Neuronal stem cell (in vitro differentiated cells): ENCODE measurements around the gene TMCC3.

ENCODE experiments used
- DNase-seq: peaks from one replicate; pipeline ENCODE4 v3.0.0-alpha.2; 2013; ENCODE audit warnings: low spot score
- H2AFZ ChIP-seq: one replicate; pipeline ENCODE4 v1.6.1; 2013; ENCODE audit warnings: mild to moderate bottlenecking, low read length, inconsistent platforms
- H2AK5ac ChIP-seq: 2 replicates; pipeline ENCODE4 v1.6.1; 2013; ENCODE audit warnings: low read depth, mild to moderate bottlenecking, inconsistent platforms, low read length, moderate library complexity, mixed read lengths
- H2BK120ac ChIP-seq: 2 replicates; pipeline ENCODE4 v1.6.1; 2013; ENCODE audit warnings: low read depth, mild to moderate bottlenecking, inconsistent platforms, low read length, moderate library complexity, mixed read lengths
- H2BK12ac ChIP-seq: one replicate; pipeline ENCODE4 v1.6.1; 2013; ENCODE audit warnings: low read length, inconsistent platforms
- H2BK15ac ChIP-seq: 2 replicates; pipeline ENCODE4 v1.6.1; 2013; ENCODE audit warnings: mild to moderate bottlenecking, low read length, inconsistent platforms, mixed read lengths
- H2BK5ac ChIP-seq: one replicate; pipeline ENCODE4 v1.6.1; 2013; ENCODE audit warnings: inconsistent platforms, mild to moderate bottlenecking, low read length, moderate library complexity
- H3K14ac ChIP-seq: one replicate; pipeline ENCODE4 v1.6.1; 2013; ENCODE audit warnings: low read length, inconsistent platforms
- H3K18ac ChIP-seq: 2 replicates; pipeline ENCODE4 v1.6.1; 2013; ENCODE audit warnings: low read length, inconsistent platforms
- H3K23ac ChIP-seq: 2 replicates; pipeline ENCODE4 v1.6.1; 2013; ENCODE audit warnings: low read depth, mild to moderate bottlenecking, mixed read lengths, low read length, inconsistent platforms; ENCODE audit not compliant: poor library complexity
- H3K27ac ChIP-seq: replicated peaks from 3 replicates; pipeline ENCODE4 v1.5.1; 2013; ENCODE audit warnings: low read length, inconsistent platforms
- H3K27me3 ChIP-seq, 3 experiments: 2 replicates each; pipeline ENCODE4 v1.6.1; 2013; ENCODE audit warnings: low read length in 3 of 3, mild to moderate bottlenecking in 2 of 3, inconsistent platforms in 1 of 3, low read depth in 1 of 3, mixed read lengths in 1 of 3, moderate library complexity in 1 of 3; ENCODE audit not compliant: control insufficient read depth in 3 of 3, insufficient read depth in 3 of 3
- H3K36me3 ChIP-seq, 2 donors: replicated peaks in 1 of 2; 2 replicates each; pipeline ENCODE4 v1.6.1; 2013; ENCODE audit warnings: low read length in 2 of 2; ENCODE audit not compliant: control insufficient read depth in 2 of 2, insufficient read depth in 2 of 2
- H3K4ac ChIP-seq: 2 replicates; pipeline ENCODE4 v1.6.1; 2013; ENCODE audit warnings: inconsistent platforms, mild to moderate bottlenecking, low read length, moderate library complexity
- H3K4me1 ChIP-seq, 2 donors: 1 replicate in 1 of 2; 2 replicates in 1 of 2; pipeline ENCODE4 v1.6.1; 2013; ENCODE audit warnings: low read length in 2 of 2, low read depth in 1 of 2; ENCODE audit not compliant: control insufficient read depth in 2 of 2, insufficient read depth in 1 of 2
- H3K4me2 ChIP-seq: one replicate; pipeline ENCODE4 v1.6.1; 2013; ENCODE audit warnings: mild to moderate bottlenecking, low read length, inconsistent platforms; ENCODE audit not compliant: insufficient read depth, poor library complexity, severe bottlenecking
- H3K4me3 ChIP-seq, 2 donors: 2 replicates each; pipeline ENCODE4 v1.5.1; 2013; ENCODE audit warnings: low read length in 2 of 2, mild to moderate bottlenecking in 2 of 2, inconsistent platforms in 1 of 2, moderate library complexity in 1 of 2
- H3K79me1 ChIP-seq: one replicate; pipeline ENCODE4 v1.6.1; 2013; ENCODE audit warnings: low read depth, mild to moderate bottlenecking, inconsistent platforms, low read length, moderate library complexity
- H3K9ac ChIP-seq: one replicate; pipeline ENCODE4 v1.6.1; 2013; ENCODE audit warnings: mild to moderate bottlenecking, low read depth, low read length, inconsistent platforms; ENCODE audit not compliant: poor library complexity
- H3K9me3 ChIP-seq, 2 donors: replicated peaks in 1 of 2; 2 replicates each; pipeline versions ENCODE3 to v1.6.1; 2013; ENCODE audit warnings: low read length in 2 of 2, mild to moderate bottlenecking in 2 of 2, inconsistent platforms in 1 of 2, low read depth in 1 of 2, mixed read lengths in 1 of 2, moderate library complexity in 1 of 2; ENCODE audit not compliant: control insufficient read depth in 2 of 2, insufficient read depth in 1 of 2
- H4K8ac ChIP-seq: one replicate; pipeline ENCODE4 v1.6.1; 2013; ENCODE audit warnings: low read depth, mild to moderate bottlenecking, inconsistent platforms, low read length, moderate library complexity
- H4K91ac ChIP-seq: one replicate; pipeline ENCODE4 v1.6.1; 2013; ENCODE audit warnings: low read length, low read depth, mild to moderate bottlenecking, inconsistent platforms; ENCODE audit not compliant: poor library complexity
- WGBS, 2 donors: extraction: QIAGEN DNeasy Blood & Tissue Kit; methylation state at CpG; one replicate each; pipeline ENCODE4 v1.1.7; 2013; ENCODE audit warnings: missing lambda C conversion rate in 2 of 2, mixed read lengths in 1 of 2; ENCODE audit not compliant: insufficient read length in 2 of 2, insufficient replicate concordance in 1 of 2; ENCODE audit errors: extremely low coverage in 2 of 2; 5-methylcytosine and 5-hydroxymethylcytosine counted together

Gene TMCC3

DNA sequence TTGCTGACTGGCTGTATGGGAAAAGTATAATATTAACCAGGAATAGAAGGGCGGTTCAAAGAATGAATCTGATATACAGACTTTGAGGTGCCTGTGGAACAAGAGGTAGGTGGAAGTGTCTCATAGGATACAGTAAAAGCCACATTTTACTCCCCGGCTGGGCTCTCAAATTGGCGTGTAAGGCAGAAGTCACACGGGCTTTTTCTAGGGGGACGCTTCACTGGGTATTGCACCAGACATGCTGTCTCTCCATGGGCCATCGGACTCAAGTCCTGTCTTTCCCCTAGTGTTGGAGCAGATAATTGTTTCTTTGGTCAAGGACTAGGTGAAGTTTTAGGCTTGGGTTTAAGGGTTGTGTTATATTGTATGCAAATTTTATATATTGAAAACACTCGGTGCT is 9.1 kb downstream of the TMCC3 start:
- H3K27me3 ChIP-seq = peaks cover 0 to 10% (median 0%) of the 10 kb centered on the region in 3 experiments
- no peak overlapping the region for H4K91ac ChIP-seq
- no peak overlapping the region for H3K18ac ChIP-seq
- no peak overlapping the region for H3K4ac ChIP-seq
- no CpG with 5 or more reads among the region's 7 CpGs for WGBS, 2 donors
- no peak for DNase-seq
- no peaks in the 10 kb centered on the region for H3K4me1 ChIP-seq
- H3K27ac ChIP-seq = no peak overlapping the region
- H3K9ac ChIP-seq = no peak overlapping the region
- H2BK120ac ChIP-seq = no peak overlapping the region
- no peaks in the 10 kb centered on the region for H3K36me3 ChIP-seq
- H3K4me2 ChIP-seq = no peak overlapping the region
- no peak overlapping the region for H2AK5ac ChIP-seq
- H3K4me3 ChIP-seq = no peak overlapping the region
- no peak overlapping the region for H2AFZ ChIP-seq
- no peak overlapping the region for H2BK15ac ChIP-seq
- H3K14ac ChIP-seq = no peak overlapping the region
- no peak overlapping the region for H4K8ac ChIP-seq
- H2BK12ac ChIP-seq = no peak overlapping the region
- H3K79me1 ChIP-seq = no peaks in the 10 kb centered on the region
- H3K9me3 ChIP-seq = no peaks in the 10 kb centered on the region
- H2BK5ac ChIP-seq = no peak overlapping the region
- no peak overlapping the region for H3K23ac ChIP-seq

DNA sequence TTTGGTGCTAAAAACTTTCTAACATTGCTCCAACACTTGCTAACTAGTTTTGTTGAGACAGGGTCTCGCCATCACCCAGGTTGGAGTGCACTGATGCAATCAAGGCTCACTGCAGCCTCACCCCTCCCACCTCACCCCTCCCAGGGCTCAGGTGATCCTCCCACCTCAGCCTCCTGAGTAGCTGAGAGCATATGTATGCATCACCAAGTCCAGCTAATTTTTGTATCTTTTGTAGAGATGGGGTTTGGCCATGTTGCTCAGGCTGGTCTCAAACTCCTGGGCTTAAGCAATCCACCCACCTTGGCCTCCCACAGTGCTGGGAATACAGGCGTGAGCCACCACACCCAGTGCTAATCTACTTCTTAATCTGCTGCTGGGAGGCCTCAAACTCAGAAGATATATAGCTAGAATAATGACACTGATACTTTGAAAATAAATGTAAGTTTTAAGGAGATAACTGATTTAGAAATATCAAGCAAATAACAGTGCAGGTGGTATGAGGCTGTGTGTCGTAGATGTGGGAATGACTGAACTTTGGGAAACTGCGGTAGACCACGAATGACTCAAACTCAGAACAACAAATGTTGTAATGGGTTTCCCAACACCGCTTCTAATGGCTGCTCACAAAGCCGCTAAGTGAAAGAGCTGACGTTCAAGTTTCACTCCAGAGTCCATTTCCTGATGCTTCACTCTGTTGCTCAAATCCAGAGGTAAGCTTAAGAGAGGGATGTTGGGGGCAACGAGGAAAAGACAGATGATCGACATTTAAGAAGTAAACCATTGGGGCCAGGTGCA is 10.0 kb downstream of the TMCC3 start:
- Histone ChIP-seq H2BK5ac (no peak overlapping the region), H3K9ac (no peak overlapping the region), H2BK12ac (no peak overlapping the region), H3K18ac (no peak overlapping the region), H4K8ac (no peak overlapping the region), H3K23ac (no peak overlapping the region), H3K27me3 (peaks cover 0 to 10% (median 0%) of the 10 kb centered on the region in 3 experiments), H3K27ac (no peak overlapping the region), H4K91ac (no peak overlapping the region), H2AK5ac (no peak overlapping the region), H3K4me1 (no peaks in the 10 kb centered on the region), H2BK120ac (no peak overlapping the region), H3K4ac (no peak overlapping the region), H2BK15ac (no peak overlapping the region), H3K4me2 (no peak overlapping the region), H3K14ac (no peak overlapping the region), H2AFZ (no peak overlapping the region), H3K9me3 (no peaks in the 10 kb centered on the region), H3K79me1 (no peaks in the 10 kb centered on the region), H3K36me3 (no peaks in the 10 kb centered on the region), H3K4me3 (no peak overlapping the region)
- DNase-seq = no peak
- WGBS, 2 donors = no CpG with 5 or more reads among the region's 10 CpGs

GRCh38 chr12:94638521-94638920 is 11.8 kb downstream of the TMCC3 start:
- H3K36me3 ChIP-seq = no peaks in the 10 kb centered on the region
- no peak for DNase-seq
- H3K79me1 ChIP-seq = no peaks in the 10 kb centered on the region
- no peaks in the 10 kb centered on the region for H3K4me1 ChIP-seq
- no peak overlapping the region for H3K27ac ChIP-seq
- H3K9me3 ChIP-seq = no peaks in the 10 kb centered on the region
- no CpG with 5 or more reads among the region's 1 CpG for WGBS, 2 donors
- H3K4me2 ChIP-seq = no peak overlapping the region
- H3K9ac ChIP-seq = no peak overlapping the region
- H2AFZ ChIP-seq = no peak overlapping the region
- H4K8ac ChIP-seq = no peak overlapping the region
- H3K14ac ChIP-seq = no peak overlapping the region
- H2BK120ac ChIP-seq = no peak overlapping the region
- H3K4me3 ChIP-seq = no peak overlapping the region
- no peak overlapping the region for H3K4ac ChIP-seq
- no peak overlapping the region for H3K23ac ChIP-seq
- H2BK5ac ChIP-seq = no peak overlapping the region
- no peak overlapping the region for H2AK5ac ChIP-seq
- H3K27me3 ChIP-seq = peaks cover 0 to 10% (median 0%) of the 10 kb centered on the region in 3 experiments
- H3K18ac ChIP-seq = no peak overlapping the region
- H2BK12ac ChIP-seq = no peak overlapping the region
- H2BK15ac ChIP-seq = no peak overlapping the region
- no peak overlapping the region for H4K91ac ChIP-seq

DNA sequence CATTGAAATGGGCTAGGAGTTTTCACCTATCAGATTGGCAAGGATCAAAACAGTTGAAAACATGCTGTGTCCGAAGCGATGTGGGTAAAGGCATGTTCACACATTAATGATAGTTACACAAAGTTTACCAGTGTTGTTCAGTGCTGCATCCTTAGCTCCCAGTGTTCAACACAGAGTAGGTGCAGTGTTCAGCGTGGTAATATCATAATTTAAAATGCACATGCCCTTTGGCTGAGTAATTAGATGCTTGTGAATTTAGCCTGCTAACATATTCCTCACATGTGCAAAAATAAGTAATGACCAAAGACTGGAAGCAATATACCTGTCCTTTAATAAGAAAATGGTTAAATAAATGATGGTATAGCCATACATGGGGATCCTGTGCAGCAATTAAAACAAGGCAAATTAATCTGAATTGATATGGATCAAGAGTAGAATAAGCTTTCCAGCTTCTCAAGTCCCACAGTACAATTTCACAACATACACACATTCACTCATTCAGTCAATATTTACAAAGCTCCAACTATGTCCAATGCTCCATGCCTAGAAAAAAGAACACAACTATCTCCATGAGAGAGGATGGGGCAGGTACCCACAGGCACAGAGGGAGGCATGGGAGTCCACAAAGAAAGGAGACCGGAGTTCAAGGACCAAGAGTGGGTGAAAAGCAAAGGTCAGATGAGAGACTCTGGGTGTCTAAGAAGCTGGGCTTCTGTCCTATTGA is 12.8 kb downstream of the TMCC3 start:
- Histone ChIP-seq H3K4me2 (no peak overlapping the region), H4K91ac (no peak overlapping the region), H3K4me3 (no peak overlapping the region), H3K23ac (no peak overlapping the region), H3K9me3 (no peaks in the 10 kb centered on the region), H2AK5ac (no peak overlapping the region), H3K18ac (no peak overlapping the region), H3K4me1 (no peaks in the 10 kb centered on the region), H3K36me3 (no peaks in the 10 kb centered on the region), H2BK5ac (no peak overlapping the region), H2BK12ac (no peak overlapping the region), H3K9ac (no peak overlapping the region), H3K27ac (no peak overlapping the region), H3K79me1 (no peaks in the 10 kb centered on the region), H2BK120ac (no peak overlapping the region), H2BK15ac (no peak overlapping the region), H4K8ac (no peak overlapping the region), H3K4ac (no peak overlapping the region), H3K27me3 (peaks cover 0 to 10% (median 0%) of the 10 kb centered on the region in 3 experiments), H2AFZ (no peak overlapping the region), H3K14ac (no peak overlapping the region)
- WGBS, 2 donors = no CpG with 5 or more reads among the region's 4 CpGs
- no peak for DNase-seq
